GM23338 (cell line): ENCODE results near the gene ACO1. TPM values are rescaled to one million over a fixed set of nuclear protein-coding genes. Genes with fewer than 3 reads are reported as not detected.

ENCODE experiments used
- ATAC-seq: fragments of 200-7000 bp; cut with Tn5 transposase; 3 replicates; pipeline ENCODE4 v1.9.1; 2020
- DNase-seq: peaks from one replicate; pipeline ENCODE4 v3.0.0-alpha.2; 2015; ENCODE audit warnings: low spot score
- H2AFZ ChIP-seq: fragments of 200-600 bp; sonication (generic); 2 replicates; pipeline ENCODE4 v1.8.0; 2016; ENCODE audit warnings: antibody characterized with exemption, mild to moderate bottlenecking, moderate library complexity
- H3F3A ChIP-seq: fragments of 200-600 bp; sonication (generic); replicated peaks from 2 replicates; pipeline ENCODE4 v1.8.0; 2017; ENCODE audit warnings: antibody characterized with exemption, mixed run types, low read depth
- H3K27ac ChIP-seq: fragments of 200-600 bp; sonication (generic); 2 replicates; pipeline ENCODE4 v1.6.1; 2016; ENCODE audit warnings: low read depth
- H3K27me3 ChIP-seq: fragments of 200-600 bp; sonication (generic); 2 replicates; pipeline ENCODE4 v1.8.0; 2016; ENCODE audit warnings: mild to moderate bottlenecking, mixed run types, moderate library complexity; ENCODE audit not compliant: insufficient read depth
- H3K36me3 ChIP-seq: fragments of 200-600 bp; sonication (generic); 2 replicates; pipeline ENCODE4 v1.8.0; 2016; ENCODE audit warnings: mild to moderate bottlenecking; ENCODE audit not compliant: insufficient read depth
- H3K4me1 ChIP-seq: fragments of 200-600 bp; sonication (generic); 2 replicates; pipeline ENCODE4 v1.8.0; 2016; ENCODE audit warnings: mild to moderate bottlenecking, moderate library complexity; ENCODE audit not compliant: insufficient read depth
- H3K4me2 ChIP-seq: fragments of 200-600 bp; sonication (generic); 2 replicates; pipeline ENCODE4 v1.7.1; 2017; ENCODE audit warnings: mixed run types
- H3K4me3 ChIP-seq: fragments of 200-600 bp; sonication (generic); 2 replicates; pipeline ENCODE4 v1.6.1; 2016; ENCODE audit warnings: mixed run types
- H3K79me2 ChIP-seq: fragments of 200-600 bp; sonication (generic); replicated peaks from 2 replicates; pipeline ENCODE4 v1.8.0; 2017; ENCODE audit warnings: mild to moderate bottlenecking; ENCODE audit not compliant: insufficient read depth
- H3K9me2 ChIP-seq: fragments of 200-600 bp; sonication (generic); 2 replicates; pipeline ENCODE4 v1.8.0; 2017; ENCODE audit not compliant: insufficient read depth
- H4K20me1 ChIP-seq: fragments of 200-600 bp; sonication (generic); replicated peaks from 2 replicates; pipeline ENCODE4 v1.8.0; 2017; ENCODE audit warnings: mild to moderate bottlenecking; ENCODE audit not compliant: insufficient read depth
- H3K27ac Mint-ChIP-seq: 2 replicates; pipeline ENCODE4 v1.8.0; 2020; ENCODE audit warnings: inconsistent platforms, mild to moderate bottlenecking, moderate library complexity, mixed read lengths
- H3K27me3 Mint-ChIP-seq: 3 replicates; pipeline ENCODE4 v1.8.0; 2022; ENCODE audit warnings: low read depth, mild to moderate bottlenecking, moderate library complexity, mixed read lengths, inconsistent platforms; ENCODE audit not compliant: insufficient read depth, poor library complexity
- H3K36me3 Mint-ChIP-seq: 3 replicates; pipeline ENCODE4 v1.8.0; 2021; ENCODE audit warnings: low read depth, mild to moderate bottlenecking, inconsistent platforms, moderate library complexity, mixed read lengths
- H3K4me1 Mint-ChIP-seq: 3 replicates; pipeline ENCODE4 v1.8.0; 2020; ENCODE audit warnings: mild to moderate bottlenecking, inconsistent platforms, mixed read lengths
- H3K4me3 Mint-ChIP-seq: 3 replicates; pipeline ENCODE4 v1.8.0; 2021; ENCODE audit warnings: moderate library complexity, mild to moderate bottlenecking, inconsistent platforms, mixed read lengths
- H3K9me3 Mint-ChIP-seq: 3 replicates; pipeline ENCODE4 v1.8.0; 2020; ENCODE audit warnings: moderate library complexity, mild to moderate bottlenecking, inconsistent platforms, mixed read lengths
- CTCF ChIP-seq, 2 experiments: fragments of 200-600 bp in 1 of 2; sonication (generic) in 1 of 2; conservative IDR thresholded peaks; 2 replicates each; pipeline versions ENCODE4 v1.5.1 to v1.6.1; 2016 to 2017; ENCODE audit warnings: antibody characterized with exemption in 2 of 2, low read depth in 2 of 2, mild to moderate bottlenecking in 2 of 2, moderate library complexity in 1 of 2
- ETS1 ChIP-seq: IDR thresholded peaks from 2 replicates; pipeline ENCODE4 v1.6.1; 2016; ENCODE audit warnings: antibody characterized with exemption
- EZH2 ChIP-seq: fragments of 200-600 bp; sonication (generic); IDR thresholded peaks from one replicate; pipeline ENCODE4 v1.8.0; 2017; ENCODE audit warnings: antibody characterized with exemption, mild to moderate bottlenecking, low read depth; ENCODE audit not compliant: unreplicated experiment
- POLR2AphosphoS5 ChIP-seq: IDR thresholded peaks from 2 replicates; pipeline ENCODE4 v1.6.1; 2016; ENCODE audit warnings: antibody characterized with exemption, low read depth
- REST ChIP-seq: IDR thresholded peaks from one replicate; pipeline ENCODE4 v1.6.1; 2018; ENCODE audit warnings: antibody characterized with exemption; ENCODE audit not compliant: unreplicated experiment
- polyA plus RNA-seq: library from polyadenylated mRNA; unstranded; fragments of >200 nt; fragmentation: Nextera tagmentation; extraction: Ambion mirVana; gene quantifications from 2 replicates; pipeline ENCODE4 v1.2.1, GENCODE V29; 2016
- total RNA-seq: library from RNA; depleted of rRNA; stranded (reverse); fragments of >200 nt; shearing (Covaris generic); gene quantifications from 2 replicates; pipeline ENCODE4 v1.2.3, GENCODE V29; 2014

Gene ACO1
- total and polyA plus RNA-seq, 2 experiments from 2014 or later = 16.6 to 41.0 TPM

GRCh38 chr9:32422237-32422806 is 37.9 kb downstream of the ACO1 start:
- no peak for TF ChIP-seq REST
- Mint-ChIP-seq H3K4me1 (no peaks in the 10 kb centered on the region), H3K36me3 (peaks cover 36% of the 10 kb centered on the region), H3K4me3 (no peak overlapping the region), H3K27me3 (no peaks in the 10 kb centered on the region), H3K9me3 (no peaks in the 10 kb centered on the region), H3K27ac (no peak overlapping the region)
- Histone ChIP-seq H4K20me1 (no peaks in the 10 kb centered on the region), H3K9me2 (no peaks in the 10 kb centered on the region), H3K4me3 (no peak overlapping the region), H3K4me1 (no peaks in the 10 kb centered on the region), H2AFZ (no peak overlapping the region), H3K36me3 (no peaks in the 10 kb centered on the region), H3K27me3 (no peaks in the 10 kb centered on the region), H3K4me2 (no peak overlapping the region), H3F3A (no peaks in the 10 kb centered on the region), H3K79me2 (no peaks in the 10 kb centered on the region), H3K27ac (no peak overlapping the region)
- no peak for DNase-seq
- no peak for ATAC-seq

GRCh38 chr9:32423371-32423770 is 38.9 kb downstream of the ACO1 start:
- Mint-ChIP-seq H3K9me3 (no peaks in the 10 kb centered on the region), H3K4me1 (no peaks in the 10 kb centered on the region), H3K4me3 (no peak overlapping the region), H3K27me3 (no peaks in the 10 kb centered on the region), H3K27ac (no peak overlapping the region), H3K36me3 (peaks cover 29% of the 10 kb centered on the region)
- H3K27ac ChIP-seq = no peak overlapping the region
- H3F3A ChIP-seq = no peaks in the 10 kb centered on the region
- no peak for TF ChIP-seq CTCF (conservative IDR thresholded peaks at IDR 0.05; ENCODE audit: low read depth in 2 of 2)
- no peak for TF ChIP-seq POLR2AphosphoS5
- TF ChIP-seq REST = no peak
- TF ChIP-seq ETS1 = no peak
- TF ChIP-seq EZH2 = no peak
- no peaks in the 10 kb centered on the region for H3K9me2 ChIP-seq
- H3K4me3 ChIP-seq = no peak overlapping the region
- no peaks in the 10 kb centered on the region for H3K4me1 ChIP-seq
- H3K27me3 ChIP-seq = no peaks in the 10 kb centered on the region
- no peak overlapping the region for H3K4me2 ChIP-seq
- DNase-seq = no peak
- no peak overlapping the region for H2AFZ ChIP-seq
- H4K20me1 ChIP-seq = no peaks in the 10 kb centered on the region
- H3K79me2 ChIP-seq = no peaks in the 10 kb centered on the region
- no peak for ATAC-seq
- no peaks in the 10 kb centered on the region; the same call in 1 of the 2 replicates for H3K36me3 ChIP-seq
